HG03064 (cell line): ENCODE measurements around the gene SDK1.
"Not testable (repeated sequence)": the region's sequence is repeated elsewhere in the genome, so short reads cannot be mapped to it uniquely, and the experiment has no call there.

Experiments used
- ATAC-seq: cut with Tn5 transposase; IDR thresholded peaks from one replicate; pipeline ENCODE4 v1.9.1; 2021; ENCODE audit warnings: low read depth; ENCODE audit not compliant: unreplicated experiment

Gene SDK1

DNA sequence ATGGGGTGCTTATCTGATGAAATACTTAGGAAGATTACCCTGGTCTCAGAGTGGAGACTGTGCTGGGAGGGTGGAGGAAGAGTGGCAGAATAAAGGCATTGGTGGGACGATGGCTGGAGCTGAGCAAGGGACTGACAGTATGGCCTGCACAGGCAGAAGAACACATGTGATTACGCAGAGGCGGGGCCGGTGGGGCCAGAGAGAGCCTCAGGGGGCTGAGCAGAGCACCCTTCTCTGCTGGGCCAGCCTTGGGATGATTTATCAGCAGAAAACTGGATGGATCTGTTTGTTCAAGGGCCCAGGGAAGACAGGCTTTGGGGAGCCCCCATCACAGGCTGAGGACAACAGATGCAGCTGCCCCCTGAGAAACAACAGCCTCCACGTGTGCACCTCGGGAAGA lies 272.1 kb downstream of the SDK1 start:
- no peak for ATAC-seq

DNA sequence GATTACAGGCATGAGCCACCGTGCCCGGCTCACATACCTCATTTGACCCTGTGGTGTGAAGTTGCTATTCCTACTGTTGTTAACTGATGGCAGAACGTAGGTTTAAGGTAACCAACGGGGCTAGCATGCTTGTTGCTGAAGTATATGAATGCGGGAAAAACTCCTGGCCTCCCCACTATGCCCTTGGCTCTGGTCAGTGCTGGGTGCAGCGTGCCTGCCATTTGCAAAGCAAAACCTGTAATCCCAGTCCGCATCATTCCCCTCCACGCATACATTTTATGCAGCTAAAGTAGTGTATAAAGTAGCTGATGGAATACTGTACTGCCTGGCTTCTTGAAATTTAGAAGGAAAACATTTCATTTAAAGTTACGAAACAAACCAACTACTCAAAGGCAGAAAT lies 273.3 kb downstream of the SDK1 start:
- no peak for ATAC-seq

DNA sequence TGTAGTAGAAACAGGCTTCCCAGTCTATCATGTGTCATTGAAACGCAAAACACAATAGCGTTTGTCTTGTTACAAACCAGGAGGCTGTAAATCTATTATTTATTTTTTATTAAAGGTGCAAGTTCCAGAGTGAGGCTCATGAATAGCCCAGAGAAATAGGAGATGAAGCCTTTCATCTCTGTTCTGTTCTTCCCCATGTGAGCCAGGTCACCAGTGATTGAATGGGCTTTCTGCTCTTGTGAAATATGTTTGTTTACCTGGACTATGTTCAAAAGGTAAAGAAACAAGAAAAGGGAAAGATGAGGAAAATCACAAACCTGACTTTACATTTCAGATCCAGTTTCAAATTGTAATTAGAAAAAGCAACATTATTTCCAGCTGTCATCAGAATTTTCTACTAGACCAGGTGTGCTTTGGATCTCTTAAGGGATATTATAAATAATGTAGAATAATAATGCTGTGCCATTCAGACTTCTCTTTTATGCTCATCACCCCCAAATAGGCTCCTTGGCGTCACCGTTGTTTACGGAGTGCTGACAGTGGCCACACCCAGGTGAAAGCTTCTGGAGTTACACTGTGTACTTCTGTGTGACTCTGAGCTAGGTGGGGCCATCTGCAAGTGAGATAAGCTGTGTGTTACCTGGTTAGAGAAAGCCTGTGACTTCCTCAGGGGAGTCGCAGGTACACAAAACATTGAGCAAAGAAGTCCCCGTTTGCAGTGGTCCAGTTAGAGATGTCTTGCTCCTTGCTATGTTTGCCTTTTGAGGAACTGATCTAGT lies 274.9 kb downstream of the SDK1 start:
- ATAC-seq = no peak

DNA sequence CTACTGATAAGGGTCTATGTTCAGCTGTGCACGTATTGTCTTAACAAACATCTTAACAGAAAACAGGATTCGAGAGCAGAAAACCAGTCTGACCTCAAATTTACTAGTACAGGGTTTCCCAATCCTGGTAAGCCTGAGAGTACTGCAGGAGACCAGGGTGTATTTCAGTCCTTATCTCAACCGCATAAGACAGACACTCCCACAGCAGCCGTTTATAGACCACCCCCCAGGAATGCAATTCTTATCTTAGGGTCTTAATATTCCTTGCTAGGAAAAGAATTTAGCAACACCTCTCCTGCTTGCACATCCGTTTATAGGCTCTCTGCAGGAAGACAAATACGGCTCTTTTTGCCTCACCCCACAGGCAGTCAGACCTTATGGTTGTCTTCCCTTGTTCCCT lies 277.3 kb downstream of the SDK1 start:
- ATAC-seq = no peak

DNA sequence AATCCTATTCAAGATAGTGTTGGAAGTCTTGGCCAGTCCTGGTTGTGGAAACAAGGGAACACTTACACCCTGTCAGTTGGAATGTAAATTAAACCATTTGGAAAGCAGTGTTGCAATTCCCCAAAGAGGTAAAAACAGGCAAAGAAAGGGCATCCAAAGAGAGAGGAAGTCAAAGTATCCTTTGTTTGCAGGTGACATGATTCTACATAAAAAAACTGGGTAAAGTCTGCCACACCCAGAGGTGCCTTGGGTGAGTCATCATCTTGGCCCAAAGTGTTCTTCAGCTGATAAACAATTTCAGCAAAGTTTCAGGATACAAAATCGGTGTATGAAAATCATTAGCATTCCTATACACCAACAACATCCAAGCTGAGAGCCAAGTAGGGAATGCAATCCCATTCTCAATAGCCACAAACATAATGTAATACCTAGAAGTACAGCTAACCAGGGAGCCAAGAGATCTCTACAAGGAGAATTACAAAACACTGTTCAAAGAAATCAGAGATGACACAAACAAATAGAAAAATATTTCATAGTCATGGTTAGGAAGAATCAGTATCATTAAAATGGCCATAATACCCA lies 278.7 kb downstream of the SDK1 start:
- ATAC-seq = no peak

DNA sequence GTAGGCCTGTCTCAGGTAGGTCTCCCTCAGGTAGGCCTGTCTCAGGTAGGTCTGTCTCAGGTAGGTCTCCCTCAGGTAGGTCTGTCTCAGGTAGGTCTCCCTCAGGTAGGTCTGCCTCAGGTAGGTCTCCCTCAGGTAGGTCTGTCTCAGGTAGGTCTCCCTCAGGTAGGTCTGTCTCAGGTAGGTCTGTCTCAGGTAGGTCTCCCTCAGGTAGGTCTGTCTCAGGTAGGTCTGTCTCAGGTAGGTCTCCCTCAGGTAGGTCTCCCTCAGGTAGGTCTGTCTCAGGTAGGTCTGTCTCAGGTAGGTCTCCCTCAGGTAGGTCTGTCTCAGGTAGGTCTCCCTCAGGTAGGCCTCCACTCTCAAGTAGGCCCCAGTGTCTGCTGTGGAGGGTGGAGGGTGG lies 281.1 kb downstream of the SDK1 start:
- not testable (repeated sequence) for ATAC-seq

DNA sequence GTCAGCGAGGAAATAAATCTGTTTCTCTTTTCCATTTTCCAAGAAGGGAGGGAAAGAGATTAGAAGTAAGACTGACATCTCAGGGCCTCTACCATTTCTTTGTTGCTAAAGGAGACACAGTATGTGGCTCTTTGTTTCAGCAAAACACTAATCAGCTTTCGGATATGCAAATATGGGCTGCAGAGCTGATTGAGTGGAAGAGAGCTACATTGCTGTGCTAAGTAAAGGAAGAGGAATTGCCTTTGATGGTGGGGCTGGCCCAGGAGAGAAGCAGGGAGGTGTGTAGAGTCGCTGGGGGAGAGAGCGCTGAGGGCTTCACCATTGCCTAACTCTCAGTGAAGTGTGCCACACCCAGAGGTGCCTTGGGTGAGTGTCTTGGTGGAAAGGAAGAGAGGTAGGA lies 284.8 kb downstream of the SDK1 start:
- ATAC-seq = no peak

DNA sequence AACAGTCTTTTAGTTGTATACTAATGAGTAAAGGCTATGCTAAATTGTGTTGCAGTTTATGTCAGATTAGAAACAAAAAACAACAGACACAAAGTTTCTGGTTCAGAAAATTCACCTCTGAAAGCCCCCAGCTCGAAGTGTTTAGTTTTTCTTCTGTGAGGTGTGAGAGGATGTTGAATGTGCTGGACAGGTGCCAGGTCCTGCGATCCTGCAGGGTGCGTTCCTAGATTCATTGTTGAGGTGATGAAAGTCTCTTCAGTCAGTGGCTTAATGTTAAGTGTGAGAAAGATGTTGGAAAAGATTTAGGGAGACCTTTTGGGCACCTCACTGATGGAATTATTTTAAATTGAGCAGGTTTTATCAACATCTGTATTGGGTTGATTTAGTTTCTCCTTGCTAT lies 287.3 kb downstream of the SDK1 start:
- no peak for ATAC-seq

DNA sequence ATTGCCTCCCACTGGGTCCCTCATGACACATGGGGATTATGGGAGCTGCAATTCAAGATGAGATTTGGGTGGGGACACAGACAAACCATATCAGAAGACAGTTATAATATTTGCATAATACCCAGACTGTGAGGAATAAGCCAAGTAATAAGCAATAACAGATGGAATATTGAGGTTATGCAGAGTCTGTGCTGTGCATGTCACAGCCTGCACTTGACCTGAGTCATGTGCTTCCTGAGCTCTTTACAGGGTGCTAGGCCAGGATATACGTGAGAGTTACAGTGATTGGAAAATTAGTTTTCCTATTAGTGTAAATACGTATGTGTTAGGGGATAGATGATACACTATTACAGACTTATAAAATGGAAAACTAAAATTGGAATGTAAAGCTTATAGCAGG lies 288.7 kb downstream of the SDK1 start:
- ATAC-seq = no peak

DNA sequence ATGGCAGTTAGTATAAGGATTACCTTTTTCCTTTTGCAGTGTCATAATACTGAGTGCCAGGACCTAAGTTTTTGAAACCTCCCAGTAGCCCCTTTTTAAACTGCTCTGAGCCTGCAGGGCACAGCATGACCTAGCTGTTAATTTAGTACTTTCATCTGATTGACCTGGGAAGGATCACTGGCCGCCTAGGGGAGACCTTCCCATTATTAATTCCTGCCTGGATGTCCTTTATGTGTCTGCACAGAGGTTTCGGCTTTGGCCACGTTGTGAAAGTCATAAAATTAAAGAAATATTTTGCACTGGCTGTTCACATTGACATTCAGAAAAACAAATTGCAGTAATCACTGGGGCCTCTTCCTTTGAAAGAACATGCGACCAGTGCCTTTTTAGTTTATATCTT lies 290.2 kb downstream of the SDK1 start:
- no peak for ATAC-seq

DNA sequence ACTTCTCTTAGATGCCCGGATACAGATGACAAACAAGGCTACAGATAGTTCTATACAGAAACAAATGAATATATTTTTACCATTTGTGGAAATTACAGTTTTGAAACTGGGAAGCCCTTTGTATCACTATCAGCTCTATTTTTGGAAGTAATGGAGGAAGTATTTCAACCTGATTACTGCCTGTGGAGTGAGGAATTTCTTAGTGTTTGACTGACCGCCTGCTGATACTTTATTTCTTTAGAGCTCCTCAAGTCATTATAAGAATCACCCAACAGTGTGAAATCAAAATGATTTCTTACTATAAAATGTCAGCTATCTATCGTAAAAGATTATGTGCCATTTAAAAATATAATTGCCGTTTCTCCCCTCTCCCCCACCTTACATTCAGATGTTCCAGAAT lies 290.9 kb downstream of the SDK1 start:
- ATAC-seq = no peak

DNA sequence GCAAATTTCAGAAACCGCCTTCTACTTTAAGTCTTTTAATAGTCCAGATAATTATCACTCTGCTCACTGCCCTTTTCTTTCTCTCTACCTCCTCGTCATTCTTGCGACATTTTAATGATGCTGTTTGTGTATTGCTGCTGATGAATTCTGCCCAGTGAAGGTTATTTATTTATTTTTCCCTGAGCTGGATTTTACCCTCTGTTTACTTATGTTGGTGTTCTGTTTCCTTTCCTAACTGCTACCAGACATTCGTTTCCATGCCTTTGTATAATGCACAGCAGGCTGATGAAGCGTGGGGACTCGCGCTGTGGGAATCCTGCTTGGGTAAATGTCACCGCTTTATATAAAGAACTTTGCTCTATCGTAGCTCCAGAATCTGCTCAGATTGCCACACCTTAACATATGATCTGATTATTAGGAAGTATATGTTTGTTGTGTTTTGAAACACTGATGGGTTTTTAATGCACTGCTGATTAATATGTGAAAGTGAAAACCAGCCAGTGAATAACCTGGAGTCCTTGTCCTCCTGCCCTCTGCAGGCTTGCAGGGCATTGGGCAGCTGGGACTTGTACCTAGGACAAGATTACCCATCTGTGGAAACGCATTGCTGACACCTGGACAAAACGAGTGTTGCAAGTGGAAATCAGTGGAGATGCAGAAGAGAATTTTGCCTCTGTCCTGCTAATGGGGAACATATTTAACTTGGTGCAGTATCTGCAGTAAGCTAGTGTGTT lies 291.5 kb downstream of the SDK1 start:
- no peak for ATAC-seq

DNA sequence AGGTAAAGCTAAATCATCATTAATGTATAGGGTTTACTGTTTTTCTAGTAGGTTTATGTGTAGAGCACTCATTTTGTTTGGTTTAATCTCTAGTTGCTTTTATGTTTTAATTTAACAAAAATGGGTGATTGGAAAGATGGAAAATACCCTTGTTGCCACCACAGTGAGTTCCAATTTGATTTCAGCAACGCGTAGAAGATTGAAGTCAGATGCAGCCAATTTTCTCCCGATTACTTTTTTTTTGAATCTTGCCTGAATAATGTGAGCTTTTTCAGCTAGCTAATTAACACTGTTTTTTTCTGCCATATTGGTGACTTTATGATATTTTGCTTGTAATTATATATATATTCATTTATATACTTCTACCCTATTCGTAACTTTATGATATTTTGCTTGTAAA lies 293.8 kb downstream of the SDK1 start:
- ATAC-seq = no peak

DNA sequence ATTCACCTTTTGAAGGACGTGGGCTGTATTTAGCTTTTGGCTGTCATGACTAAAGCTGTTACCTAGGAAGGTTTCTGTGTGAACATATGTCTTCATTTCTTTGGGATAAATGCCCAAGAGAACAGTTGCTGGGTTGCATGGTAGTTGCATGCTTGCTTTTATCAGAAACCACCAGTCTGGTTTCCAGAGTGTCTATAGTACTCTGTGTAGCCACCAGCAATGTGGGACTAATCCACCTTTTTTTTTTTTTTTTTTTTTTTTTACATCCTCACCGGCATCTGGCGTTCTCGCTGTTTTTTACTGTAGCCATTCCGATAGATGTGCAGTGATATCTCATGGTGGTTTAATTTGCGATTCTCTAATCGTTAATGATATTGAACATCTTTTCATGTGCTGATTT lies 297.8 kb downstream of the SDK1 start:
- ATAC-seq = no peak

DNA sequence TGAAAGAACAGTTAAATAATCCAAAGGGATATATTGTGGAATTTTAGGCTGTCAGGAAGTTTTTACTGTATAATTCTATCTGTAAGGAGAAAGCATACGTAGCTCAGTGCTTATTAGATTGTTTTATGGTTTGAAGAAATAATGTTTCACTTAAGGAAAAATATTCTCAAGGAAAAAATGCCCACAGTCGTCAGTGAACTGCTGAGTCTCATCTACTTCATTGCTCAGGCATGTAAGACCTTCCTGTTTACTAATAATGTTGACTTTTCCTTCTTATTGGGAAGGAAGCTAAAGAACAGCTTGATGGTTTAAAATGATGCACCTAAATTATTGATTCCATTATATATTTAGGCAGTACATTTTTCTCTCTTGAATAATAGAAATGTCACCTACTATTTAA lies 304.2 kb downstream of the SDK1 start:
- no peak for ATAC-seq

DNA sequence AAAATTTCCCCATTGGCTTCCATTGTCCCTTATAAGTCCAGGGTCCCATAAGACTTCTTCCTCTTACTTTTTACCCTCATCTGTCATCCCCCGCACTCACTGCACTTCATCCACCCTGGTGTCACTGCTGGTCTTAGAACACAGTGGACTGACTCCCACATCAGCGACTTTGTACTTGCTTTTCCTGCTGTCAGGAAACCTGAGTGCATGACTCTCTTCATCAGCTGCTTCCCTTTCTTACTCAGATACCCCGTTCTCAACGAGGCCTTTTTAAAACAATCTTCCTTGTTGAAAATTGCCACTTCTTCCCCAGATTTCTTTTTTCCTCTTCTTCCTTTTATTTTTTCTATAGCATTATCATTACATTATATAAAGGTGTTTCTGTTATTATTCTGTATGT lies 305.4 kb downstream of the SDK1 start:
- no peak for ATAC-seq

DNA sequence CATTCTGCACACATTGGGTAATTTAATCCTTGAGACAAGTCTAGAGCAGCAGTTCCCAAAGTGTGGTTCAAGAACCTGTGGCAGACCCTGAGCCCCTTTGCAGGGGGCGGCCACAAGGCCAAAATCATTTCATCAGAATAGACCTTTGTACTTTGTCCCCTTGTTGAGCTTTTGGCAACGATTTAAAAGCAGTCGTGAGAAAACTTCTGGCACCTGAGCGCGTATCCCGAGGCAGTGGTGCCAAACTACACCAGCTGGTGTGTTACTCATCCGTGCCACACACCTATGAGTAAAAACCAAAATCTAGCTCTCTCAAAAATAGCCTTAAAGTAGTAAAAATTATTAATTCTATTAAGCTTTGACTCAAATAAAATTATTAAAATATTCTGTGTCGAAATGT lies 306.8 kb downstream of the SDK1 start:
- ATAC-seq = no peak

DNA sequence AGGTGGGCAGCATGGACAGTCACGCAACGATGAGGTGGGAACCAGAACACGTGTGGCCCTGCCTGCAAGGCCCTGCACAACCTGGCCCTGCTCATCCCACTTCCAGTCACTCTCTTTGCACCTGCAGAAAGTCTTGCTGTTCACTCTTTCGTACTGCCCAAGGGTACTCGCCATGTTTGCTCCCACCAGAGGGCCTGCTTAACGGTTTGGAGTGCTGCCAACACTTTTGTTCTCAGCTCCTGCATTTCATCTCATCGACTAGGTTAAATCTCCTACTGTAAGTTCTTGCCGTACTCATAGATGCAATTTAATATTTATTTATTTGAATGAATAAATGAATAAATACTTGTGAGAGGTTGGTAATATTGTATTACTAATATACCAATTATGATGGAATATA lies 315.3 kb downstream of the SDK1 start:
- ATAC-seq = no peak

DNA sequence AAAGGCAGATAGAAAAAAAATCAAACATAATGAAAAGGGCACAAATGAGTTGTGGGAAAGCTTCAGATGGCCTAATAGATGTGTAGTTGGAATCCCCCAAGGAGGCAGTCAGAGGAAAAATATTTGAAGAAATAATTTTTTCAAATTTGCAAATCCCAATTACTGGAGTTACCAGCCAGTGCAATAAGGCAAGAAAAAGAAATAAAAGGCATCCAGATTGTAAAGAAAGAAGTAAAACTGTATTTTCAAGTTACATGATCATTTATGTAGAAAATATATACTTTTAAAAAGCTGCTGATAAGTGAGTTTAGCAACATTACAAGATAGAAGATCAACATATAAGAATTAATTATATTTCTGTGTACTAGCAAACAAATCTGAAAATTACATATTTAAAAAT lies 329.0 kb downstream of the SDK1 start:
- ATAC-seq = no peak

DNA sequence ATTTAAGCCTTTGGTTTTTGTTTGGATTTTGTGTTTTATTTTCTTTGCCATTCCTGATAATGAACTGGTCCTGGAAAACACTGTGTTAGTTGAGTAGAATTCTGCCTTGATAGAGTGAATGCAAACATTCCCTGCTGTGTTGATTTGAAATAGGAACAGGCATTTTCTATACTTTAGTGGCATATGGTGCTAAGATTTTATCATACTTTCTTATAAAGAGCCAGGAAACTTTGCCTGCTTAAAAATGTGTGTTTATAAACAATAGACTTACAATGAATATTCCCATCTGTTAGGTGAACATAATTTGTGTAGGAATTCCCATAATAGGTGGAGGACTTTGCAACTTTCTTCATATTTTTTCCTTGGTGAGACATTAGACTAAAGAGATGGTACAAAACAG lies 333.3 kb downstream of the SDK1 start:
- ATAC-seq = no peak

DNA sequence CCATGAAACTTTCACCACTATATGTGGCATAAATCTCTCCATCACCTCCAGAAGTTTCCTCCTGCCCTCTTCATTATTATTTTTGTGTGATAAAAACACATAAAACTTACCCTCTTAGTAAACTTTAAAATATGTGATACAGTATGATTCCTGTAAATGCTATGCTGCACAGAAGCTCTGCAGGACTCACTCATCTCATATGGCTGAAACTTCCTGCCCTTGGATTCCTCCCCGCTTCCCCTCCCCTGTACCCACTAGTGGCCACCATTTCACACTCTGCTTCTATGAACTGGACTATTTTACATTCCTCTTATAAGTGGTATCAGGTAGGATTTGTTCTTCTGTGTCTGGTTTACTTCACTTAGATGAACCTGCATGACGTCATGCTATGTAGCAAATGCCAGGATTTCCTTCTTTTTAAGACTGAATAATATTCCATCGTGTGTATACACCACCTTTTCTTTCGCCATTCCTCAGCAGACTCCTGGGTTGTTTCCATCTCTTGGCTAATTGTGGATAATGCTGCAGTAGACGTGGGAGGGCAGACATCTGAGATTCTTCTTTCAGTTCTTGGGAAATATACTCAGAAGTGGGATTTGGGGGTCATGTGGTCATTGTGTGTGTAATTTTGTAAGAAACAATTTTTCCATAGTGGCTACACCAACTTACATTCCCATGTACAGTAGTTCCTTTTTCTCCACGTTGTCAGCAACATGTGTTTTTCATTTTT lies 335.2 kb downstream of the SDK1 start:
- no peak for ATAC-seq
